ENCODE data around the gene MYL10. TPM values are rescaled to one million over a fixed set of nuclear protein-coding genes. Genes with fewer than 3 reads are reported as not detected.

Gene MYL10
- total and polyA plus RNA-seq, 10 of the 15 experiments (the other 5 are each of a cell fraction or from before 2014, with no cell fraction given), result not detected

DNA sequence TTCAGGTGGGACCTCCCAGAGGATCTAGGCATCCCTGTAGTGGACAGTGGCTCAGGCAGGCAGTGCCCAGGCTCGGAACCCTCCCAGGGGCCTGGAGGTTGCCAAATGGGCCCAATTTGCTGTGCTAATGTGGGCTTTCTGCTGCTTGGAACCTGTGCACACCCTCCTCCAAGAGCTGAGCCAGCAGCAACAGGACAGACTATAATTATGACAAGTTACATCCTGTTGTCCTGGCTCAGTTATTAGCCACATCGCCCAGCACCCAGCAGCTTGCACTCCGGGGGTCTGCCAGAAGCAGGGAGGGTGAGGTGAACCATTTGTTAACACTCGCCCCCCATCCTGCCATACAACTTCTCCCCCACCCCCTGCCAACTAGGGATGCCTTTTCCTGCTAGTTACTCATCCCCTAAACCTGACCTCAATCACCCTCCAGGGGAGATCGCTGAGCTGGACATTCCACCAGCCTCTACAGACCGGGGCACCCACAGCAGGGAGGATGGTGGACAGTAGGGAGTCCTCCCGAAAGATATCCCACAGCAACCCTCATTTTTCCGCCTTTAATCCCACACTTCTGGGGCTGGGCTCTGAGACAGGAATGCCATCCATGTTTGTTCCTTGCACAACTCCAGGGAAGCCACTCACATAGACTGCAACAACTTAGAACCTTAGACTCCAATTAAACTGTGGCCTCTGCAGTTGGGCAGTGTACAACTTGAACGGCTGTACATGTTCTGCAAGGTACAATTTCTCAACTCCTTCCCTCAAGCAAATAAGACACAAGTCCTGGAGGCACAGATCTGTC is 7.9 kb upstream of the MYL10 start:
- H3K4me2 ChIP-seq (ENCODE audit: control insufficient read depth, insufficient read depth), result no peak overlapping the region
- ATAC-seq (no peak), FAIRE-seq (no peak), DNase-seq (ENCODE audit: low read depth, low spot score) (no peak)
- no peak overlapping the region for H3K9ac ChIP-seq (ENCODE audit: control insufficient read depth, insufficient read depth, low read length)
- SMC1A ChIA-PET (ENCODE audit: uncharacterized antibody, unreplicated experiment), result no interaction called here
- TF ChIP-seq HDAC2 (IDR thresholded peaks at IDR 0.05) (no peak), SIN3A (IDR thresholded peaks at IDR 0.05; ENCODE audit: low read depth, low read length) (no peak), SMC3 (IDR thresholded peaks at IDR 0.05; ENCODE audit: borderline replicate concordance, low read length) (no peak), PAX8 (IDR thresholded peaks at IDR 0.05) (no peak), RFX5 (IDR thresholded peaks at IDR 0.05; ENCODE audit: low read depth, low read length) (no peak), RUNX3 (IDR thresholded peaks at IDR 0.05; ENCODE audit: low read length) (no peak)
- TF ChIP-seq, protein P1, sequence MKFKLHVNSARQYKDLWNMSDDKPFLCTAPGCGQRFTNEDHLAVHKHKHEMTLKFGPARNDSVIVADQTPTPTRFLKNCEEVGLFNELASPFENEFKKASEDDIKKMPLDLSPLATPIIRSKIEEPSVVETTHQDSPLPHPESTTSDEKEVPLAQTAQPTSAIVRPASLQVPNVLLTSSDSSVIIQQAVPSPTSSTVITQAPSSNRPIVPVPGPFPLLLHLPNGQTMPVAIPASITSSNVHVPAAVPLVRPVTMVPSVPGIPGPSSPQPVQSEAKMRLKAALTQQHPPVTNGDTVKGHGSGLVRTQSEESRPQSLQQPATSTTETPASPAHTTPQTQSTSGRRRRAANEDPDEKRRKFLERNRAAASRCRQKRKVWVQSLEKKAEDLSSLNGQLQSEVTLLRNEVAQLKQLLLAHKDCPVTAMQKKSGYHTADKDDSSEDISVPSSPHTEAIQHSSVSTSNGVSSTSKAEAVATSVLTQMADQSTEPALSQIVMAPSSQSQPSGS (IDR thresholded peaks at IDR 0.05; ENCODE audit: low read length), result no peak
- CTCF ChIA-PET, result no interaction called here
- intact Hi-C loops (cut with micrococcal nuclease; ENCODE audit: unreplicated experiment), result no loop called here
- H3K27me3 ChIP-seq (replicated peaks in 1 of 2; ENCODE audit: control insufficient read depth in 2 of 2, insufficient read depth in 2 of 2, low read length in 1 of 2), result peaks cover 0 to 3% of the 10 kb centered on the region in 2 experiments; a peak in 1 of 4 replicates
- H3K27ac ChIP-seq (ENCODE audit: control insufficient read depth, insufficient read depth), result no peak overlapping the region
- 19% methylated on average over 9 of the region's 9 CpGs for WGBS (ENCODE audit: insufficient coverage, insufficient replicate concordance, low lambda C conversion rate, missing lambda C conversion rate)
- H4K20me1 ChIP-seq (ENCODE audit: control insufficient read depth, insufficient read depth), result no peaks in the 10 kb centered on the region
- no peak overlapping the region for H3K4me3 ChIP-seq
- H3K9me3 ChIP-seq (replicated peaks; ENCODE audit: control insufficient read depth, insufficient read depth, low read length), result no peaks in the 10 kb centered on the region
- H3K4me1 ChIP-seq (ENCODE audit: control insufficient read depth, insufficient read depth, low read length), result no peaks in the 10 kb centered on the region
- no peaks in the 10 kb centered on the region for H3K36me3 ChIP-seq (ENCODE audit: control insufficient read depth in 2 of 2, insufficient read depth in 2 of 2, low read length in 1 of 2)
- POLR2A ChIA-PET, result no interaction called here
- RAD21 ChIA-PET (ENCODE audit: unreplicated experiment), result no interaction called here
- no peak overlapping the region for H2AFZ ChIP-seq (ENCODE audit: control insufficient read depth, low read depth, low read length)
- no peaks in the 10 kb centered on the region for H3K79me2 ChIP-seq (ENCODE audit: control insufficient read depth, insufficient read depth, low read length)
- no TSS peak for BruUV-seq (replicated peaks)
- in situ Hi-C loops (cut with MboI), result no loop called here
